ENCODE data around the gene RRN3. TPM values are rescaled to one million over a fixed set of nuclear protein-coding genes. Genes with fewer than 3 reads are reported as not detected.
"Not testable (repeated sequence)": the region's sequence is repeated elsewhere in the genome, so short reads cannot be mapped to it uniquely, and the experiment has no call there.

RRN3 gene
- total RNA-seq, 1 donor from 2014 or later = 38.4 TPM

DNA sequence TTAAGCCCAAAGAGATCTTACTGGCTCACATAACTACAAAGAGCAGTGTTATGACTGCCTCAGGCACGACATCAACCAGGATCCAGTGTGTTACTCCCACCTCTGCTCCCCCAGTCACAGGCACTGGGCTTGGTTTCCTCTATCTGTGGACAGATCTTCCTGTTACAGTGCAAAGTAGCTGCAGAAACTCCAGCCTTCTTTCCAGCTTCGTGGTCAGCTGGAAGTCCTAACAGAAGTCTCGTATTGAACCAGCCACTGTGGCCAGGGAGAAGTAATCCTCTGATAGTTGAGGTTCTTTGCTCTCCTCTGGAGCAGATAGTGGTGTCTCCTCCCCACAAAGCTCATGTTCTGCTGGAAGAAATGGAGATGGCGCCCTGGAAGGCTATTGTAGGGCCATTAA, 77.7 kb downstream of the RRN3 start:
- DNase-seq; intact Hi-C loops (cut with micrococcal nuclease); H3K4me3 Mint-ChIP-seq; H3K9me3 Mint-ChIP-seq; H3K27me3 Mint-ChIP-seq: not testable (repeated sequence)
- Mint-ChIP-seq H3K36me3 (ENCODE audit: low read depth) (peaks cover 33% of the 10 kb centered on the region), H3K4me1 (peaks cover 18% of the 10 kb centered on the region), H3K27ac (peak overlapping the region; percentile 51)

DNA sequence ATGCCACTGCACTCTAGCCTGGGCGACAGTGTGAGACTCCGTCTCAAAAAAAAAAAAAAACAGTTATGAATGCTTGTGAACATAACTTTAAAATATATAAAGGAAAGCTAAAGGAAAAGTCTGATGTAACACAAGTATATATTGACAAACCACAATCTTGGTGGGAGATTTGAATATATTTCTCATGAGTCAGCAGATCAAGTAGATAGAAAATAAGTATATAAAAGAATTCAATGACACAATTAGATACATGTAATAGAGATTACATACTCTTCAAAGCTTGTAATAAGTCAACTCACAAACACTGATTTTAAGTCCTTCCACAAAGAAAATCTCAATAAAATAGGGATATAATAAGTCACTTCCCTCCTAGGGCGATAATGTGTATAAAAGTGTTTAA, 78.4 kb downstream of the RRN3 start:
- H3K27me3 Mint-ChIP-seq; H3K27ac Mint-ChIP-seq; H3K4me3 Mint-ChIP-seq; intact Hi-C loops (cut with micrococcal nuclease); H3K9me3 Mint-ChIP-seq; DNase-seq: not testable (repeated sequence)
- Mint-ChIP-seq H3K36me3 (ENCODE audit: low read depth) (peaks cover 38% of the 10 kb centered on the region), H3K4me1 (peaks cover 18% of the 10 kb centered on the region)

DNA sequence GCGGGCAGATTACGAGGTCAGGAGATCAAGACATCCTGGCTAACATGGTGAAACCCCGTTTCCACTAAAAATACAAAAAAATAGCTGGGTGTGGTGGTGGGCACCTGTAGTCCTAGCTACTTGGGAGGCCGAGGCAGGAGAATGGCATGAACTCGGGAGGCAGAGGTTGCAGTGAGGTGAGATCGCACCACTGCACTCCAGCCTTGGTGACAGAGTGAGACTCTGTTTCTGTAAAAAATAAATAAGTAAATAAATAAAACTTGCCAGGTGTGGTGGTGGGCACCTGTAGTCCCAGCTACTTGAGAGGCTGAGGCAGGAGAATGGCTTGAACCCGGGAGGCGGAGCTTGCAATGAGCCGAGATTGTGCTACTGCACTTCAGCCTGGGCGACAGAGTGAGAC, 81.1 kb downstream of the RRN3 start:
- intact Hi-C loops (cut with micrococcal nuclease); DNase-seq; H3K27ac Mint-ChIP-seq; H3K4me3 Mint-ChIP-seq; H3K9me3 Mint-ChIP-seq; H3K27me3 Mint-ChIP-seq: not testable (repeated sequence)
- H3K36me3 Mint-ChIP-seq (ENCODE audit: low read depth) = peaks cover 42% of the 10 kb centered on the region
- H3K4me1 Mint-ChIP-seq = peaks cover 18% of the 10 kb centered on the region

Other genes starting within 250 kb of the RRN3 start
- gene NPIPA1, start 156.8 kb downstream of the RRN3 start, total RNA-seq = 120 and 122 TPM in 2 replicates
- gene PDXDC1, start 119.2 kb downstream of the RRN3 start, total RNA-seq = 55.6 and 56.1 TPM in 2 replicates
- 26.6 and 30.1 TPM in 2 replicates for gene NTAN1, start 38.2 kb downstream of the RRN3 start, total RNA-seq

Data from activated CD4-positive, alpha-beta T cell treated with anti-CD3 and anti-CD28 coated beads, Interleukin-2, amount 10 ng/mL, durations not matched to agents 24 days and 14 days (primary cell).